Fibroblast of skin of left biceps (primary cell): ENCODE measurements around the gene MED13L.

ENCODE experiments used
- DNase-seq, 2 experiments: peaks; one replicate each; pipeline ENCODE4 v3.0.0-alpha.2; 2013; ENCODE audit warnings: low read depth in 2 of 2

MED13L gene

DNA sequence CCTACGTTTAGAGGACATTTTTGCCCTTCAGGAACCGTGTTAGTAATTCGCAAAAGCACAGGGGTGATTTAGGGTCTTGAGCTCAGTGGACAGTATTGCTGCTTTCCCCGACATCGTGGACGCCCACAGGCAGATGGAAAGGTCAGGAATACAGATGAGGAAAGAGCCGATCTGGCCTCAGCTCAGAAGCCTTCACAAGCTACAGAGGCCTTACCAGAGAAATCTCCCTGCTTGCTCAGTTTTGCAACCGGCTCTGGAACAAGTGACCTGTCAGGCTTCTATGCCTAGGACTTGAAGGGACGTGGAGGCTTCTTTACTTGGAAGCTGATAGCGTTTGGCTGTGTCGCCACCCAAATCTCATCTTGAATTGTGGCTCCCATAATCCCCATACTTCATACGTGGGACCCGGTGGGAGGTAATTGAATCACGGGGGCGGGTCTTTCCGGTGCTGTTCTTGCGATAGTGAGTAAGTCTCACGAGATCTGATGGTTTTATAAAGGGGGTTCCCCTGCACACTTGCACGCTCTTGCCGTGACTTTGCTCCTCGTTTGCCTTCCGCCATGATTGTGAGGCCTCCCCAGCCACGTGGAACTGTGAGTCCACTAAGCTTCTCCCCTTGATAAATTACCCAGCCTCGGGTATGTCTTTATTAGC lies 332.5 kb downstream of the MED13L start:
- DNase-seq, result no peak

DNA sequence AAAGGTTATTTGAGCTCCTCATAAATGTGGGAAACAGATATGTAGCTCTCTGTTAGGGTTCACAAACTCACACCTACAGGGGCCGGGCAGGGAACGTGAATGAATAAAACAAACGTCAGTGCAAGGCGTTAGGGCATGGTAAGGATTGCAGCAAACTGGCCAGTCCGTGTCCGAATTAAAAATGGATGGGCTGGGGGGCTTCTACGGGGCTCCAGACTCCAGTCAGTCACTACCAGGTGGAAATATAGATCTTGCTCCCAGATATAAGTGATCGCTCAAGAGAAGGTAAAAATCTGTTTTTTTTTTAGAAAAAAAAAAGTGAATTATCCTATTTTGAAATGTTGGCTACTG lies 333.1 kb downstream of the MED13L start:
- no peak for DNase-seq

DNA sequence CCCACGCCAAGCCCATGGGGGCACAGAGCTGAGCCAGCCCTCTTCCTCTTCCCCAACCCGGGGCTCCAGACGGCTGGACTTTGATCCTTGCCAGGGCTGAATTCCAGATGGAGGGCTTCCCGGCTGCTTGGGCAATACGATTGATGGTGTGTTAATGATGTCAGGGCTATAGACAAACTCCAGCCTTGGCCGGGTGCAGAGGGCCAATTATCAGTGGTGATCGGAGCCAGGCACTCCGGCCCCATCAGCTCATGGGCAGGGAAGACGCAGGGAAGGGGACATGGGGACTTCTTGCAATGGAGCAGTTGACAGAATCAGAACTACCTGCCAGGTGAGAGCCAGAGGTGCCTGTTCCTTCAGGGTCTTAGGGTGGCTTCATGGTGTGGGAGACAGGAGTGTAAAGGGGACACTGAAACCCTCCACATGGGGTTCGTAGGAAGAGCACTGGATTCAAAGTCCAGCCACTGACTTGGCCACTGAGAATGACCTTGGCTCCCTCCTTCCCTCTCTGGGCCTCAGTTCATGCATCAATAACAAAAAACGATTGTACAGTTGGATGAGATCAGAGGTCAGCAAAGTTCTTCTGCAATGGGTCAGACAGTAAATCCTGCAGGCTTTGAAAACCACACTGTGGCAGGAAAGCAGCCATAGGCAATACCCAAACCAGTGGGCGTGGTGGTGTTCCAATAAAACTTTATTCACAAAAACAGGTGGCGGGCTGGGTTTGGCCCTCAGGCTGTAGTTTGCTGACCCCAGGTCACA lies 333.7 kb downstream of the MED13L start:
- DNase-seq, result no peak

DNA sequence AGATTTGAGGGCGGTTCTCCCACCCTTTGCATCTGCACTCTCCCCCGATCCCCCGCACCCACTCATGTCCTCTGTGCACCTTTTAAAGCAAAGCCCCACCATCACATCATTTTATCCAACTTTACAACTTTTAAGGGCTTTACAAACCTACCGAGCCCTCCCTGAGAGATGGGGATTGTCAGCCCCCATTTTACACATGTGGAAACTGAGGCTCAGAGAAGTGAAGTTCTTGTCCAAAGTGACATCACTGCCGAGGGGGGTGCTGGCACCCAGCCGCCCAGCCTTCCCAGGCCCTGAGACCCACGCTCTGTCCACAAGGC lies 334.2 kb downstream of the MED13L start:
- no peak for DNase-seq

DNA sequence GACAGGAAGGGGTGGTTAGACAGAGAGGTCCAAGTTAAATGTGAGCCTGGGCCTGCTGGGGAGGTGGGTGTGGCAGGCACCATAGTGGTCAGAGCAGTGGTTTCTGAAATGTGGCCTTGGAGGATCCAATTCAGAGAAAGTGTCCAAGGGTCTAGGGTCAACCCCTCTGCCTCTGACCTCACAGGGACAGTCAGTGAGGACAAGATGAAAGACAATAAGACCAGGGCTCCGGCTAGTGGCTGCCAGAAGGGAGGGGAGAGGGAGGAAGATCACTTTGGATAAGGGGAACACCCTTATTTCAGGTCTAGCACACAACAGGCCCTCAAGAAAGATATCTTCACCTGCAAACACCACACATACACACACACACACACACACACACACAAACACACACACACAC lies 335.1 kb downstream of the MED13L start:
- DNase-seq, result no peak

DNA sequence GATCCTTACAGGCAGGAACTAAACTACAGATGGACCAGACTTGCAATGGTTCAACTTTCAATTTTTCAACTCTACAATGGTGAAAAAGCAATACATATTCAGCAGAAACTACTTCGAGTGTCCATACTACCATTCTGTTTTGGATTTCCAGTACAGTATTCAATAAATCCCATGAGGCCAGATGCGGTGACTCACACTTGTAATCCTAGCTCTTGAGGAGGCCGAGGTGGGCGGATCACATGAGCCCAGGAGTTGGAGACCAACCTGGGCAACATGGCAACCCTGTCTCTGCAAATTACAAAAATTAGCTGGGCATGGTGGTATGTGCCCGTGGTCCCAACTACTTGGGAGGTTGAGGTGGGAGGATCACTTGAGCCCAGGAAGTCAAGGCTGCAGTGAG lies 336.1 kb downstream of the MED13L start:
- no peak for DNase-seq

DNA sequence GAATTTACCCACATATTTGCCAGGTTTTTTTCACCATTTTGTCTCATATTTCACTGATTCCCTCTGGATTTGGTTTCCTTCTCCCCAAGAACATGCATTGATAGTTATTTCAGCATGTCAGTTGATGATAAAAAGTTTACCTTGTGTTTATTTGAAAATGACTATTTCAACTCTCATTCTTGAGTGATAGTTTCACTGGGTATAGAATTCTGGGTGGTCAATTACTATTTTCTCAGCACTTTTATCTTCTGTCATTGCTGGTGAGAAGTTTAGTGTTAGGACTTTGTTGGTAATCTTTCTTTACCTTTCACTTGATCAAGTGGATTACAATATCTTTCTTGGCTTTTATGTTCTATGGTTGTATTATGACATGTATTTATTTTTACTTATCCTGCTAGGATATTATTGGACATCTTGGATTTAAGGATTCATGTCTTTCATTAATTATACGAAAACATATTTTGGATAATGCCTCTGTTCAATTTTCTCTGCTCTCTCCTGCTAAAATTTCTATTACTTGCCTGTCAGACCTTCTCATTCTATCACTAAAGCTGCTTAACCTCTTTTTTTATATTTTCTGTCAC lies 338.6 kb downstream of the MED13L start:
- no peak for DNase-seq

DNA sequence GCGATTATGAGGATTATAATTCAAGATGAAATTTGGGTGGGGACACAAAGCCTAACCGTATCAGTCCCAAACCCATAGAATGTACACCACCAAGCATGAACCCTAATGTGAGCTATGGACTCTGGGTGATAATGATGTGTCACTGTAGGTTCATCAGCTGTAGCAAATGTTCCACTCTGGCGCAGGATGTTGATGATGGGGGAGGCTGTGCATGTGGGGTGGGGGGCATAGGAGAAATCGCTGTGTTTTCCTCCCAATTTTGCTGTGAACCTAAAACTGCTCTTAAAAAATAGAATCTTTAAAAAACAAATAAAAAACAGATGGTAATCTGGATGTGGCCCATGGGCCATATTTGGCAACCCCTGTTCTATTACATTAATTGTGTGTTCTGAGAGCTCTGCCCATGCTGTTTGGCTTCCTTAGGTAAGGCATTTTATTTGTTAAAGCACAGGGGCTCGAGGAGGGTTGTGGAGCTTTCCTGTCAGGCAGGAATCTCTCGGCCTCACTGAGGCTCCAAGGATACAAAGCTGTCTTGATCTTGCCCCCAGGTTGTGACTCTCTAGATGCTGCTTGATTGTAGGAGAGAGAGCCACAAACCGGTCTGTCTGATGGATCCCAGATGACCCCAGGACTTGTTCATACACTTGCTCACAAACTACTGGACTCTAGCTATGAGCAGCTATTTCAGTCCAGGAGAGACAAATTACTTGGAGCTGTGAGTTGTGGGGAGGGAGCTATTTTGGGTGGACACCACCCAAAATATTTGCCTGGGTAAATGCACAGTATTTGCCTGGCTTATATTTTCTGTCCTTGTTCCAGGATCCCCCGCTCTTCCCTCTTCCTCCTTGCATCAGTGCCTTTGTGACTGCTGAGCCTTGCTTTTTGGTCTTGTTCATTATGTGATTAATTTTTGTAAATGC lies 340.2 kb downstream of the MED13L start:
- DNase-seq, result no peak

DNA sequence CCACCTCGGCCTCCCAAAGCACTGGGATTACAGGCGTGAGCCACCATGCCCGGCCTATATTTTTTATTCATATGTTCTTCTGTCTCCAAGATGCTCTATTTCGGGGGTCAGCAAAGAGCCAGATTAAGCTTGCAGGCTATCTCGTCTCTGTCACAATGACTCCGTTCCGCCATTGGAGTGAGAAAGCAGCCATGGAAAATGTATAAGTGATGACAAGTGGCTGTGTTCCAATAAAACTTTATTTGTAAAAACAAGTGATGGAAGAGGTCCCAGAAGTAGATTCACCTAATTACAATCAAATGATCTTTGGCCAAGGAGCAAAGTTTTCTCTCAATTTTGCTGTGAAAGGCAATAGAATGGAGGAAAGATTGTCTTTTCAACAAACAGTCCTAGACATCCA lies 342.6 kb downstream of the MED13L start:
- DNase-seq, result no peak

DNA sequence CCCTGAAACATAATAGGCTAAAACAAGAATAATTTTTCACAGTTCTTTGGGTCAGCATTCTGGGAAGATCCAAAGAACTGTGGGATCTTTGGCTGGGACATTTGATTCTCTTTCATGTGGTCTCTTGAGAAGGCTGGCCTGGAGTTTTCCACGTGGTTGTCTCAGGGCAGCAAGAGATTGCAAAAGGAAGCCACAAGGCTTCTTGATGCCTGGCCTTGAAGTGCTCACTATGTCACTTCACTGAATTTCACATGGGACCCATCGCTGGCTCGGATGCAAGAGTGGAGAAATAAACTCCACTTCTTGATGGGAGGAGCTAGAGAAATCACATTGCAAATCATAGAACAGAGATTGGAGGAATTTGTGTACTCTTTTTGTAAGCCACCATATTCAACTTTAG lies 343.4 kb downstream of the MED13L start:
- DNase-seq, result no peak

DNA sequence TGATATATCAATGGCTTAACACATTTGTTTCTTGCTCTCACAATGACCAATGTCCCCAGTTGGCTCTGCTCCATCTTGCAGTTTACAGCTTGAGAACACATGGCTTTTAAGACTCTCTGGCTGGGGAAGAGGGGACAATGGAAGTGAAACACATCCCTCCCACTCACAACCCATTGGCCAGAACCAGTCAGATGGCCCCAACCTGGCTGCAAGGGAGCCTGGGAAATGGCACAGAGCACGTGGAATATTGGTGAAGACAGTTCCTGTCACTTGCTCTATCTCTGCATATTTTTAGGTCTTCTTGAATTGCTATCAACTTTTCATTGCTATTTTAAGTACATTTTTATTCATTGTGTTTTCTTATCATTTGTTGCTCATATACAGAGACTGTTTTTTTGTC lies 345.4 kb downstream of the MED13L start:
- DNase-seq, result no peak

DNA sequence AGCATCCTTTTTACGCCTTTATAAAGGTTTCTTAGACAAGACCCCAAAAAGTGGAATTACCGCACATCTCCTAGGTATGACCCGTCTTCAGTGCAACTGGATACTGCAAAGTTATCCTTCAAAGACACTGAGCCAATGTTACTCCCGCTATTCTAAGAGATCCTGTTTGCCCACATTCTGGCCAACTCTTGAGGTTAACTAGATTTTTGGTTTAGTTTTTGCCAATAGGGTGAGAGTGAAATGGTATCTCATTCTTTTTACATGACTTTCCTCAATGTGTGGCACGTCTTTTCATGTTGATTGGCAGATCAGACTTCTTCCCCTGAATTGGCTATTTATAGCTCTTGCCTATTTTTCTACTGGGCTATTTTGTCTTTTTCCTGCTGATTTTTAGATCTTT lies 347.2 kb downstream of the MED13L start:
- no peak for DNase-seq

DNA sequence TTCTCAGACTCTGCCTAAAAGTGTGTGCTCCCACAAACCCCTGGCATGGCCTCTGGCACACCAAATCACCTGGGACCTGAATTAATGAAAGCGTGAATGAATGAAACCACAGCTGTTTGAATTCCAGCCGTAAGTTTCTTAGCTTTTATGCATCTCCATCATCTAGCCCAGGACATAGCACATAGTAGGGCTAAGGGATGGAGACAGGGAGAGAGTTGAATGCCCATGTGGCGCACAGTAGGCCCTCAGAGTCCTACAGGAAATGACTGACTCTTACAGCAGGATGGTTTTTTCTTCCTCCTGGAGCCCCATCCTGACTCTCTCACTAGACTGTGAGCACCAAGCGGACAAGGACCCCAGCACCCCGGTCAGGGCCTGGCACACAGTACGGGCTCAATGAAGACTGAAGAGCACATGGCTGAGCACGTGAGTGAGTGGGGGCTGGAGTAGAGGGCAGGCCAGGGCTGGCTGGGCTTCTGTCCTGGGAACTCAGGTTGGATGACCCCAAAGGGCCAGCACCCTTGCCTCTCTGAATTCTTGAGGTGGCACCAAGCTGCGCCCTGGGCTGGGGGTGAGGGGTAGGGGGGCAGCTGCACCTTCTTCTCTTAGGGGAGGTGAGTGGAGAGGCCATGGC lies 351.3 kb downstream of the MED13L start:
- no peak for DNase-seq

DNA sequence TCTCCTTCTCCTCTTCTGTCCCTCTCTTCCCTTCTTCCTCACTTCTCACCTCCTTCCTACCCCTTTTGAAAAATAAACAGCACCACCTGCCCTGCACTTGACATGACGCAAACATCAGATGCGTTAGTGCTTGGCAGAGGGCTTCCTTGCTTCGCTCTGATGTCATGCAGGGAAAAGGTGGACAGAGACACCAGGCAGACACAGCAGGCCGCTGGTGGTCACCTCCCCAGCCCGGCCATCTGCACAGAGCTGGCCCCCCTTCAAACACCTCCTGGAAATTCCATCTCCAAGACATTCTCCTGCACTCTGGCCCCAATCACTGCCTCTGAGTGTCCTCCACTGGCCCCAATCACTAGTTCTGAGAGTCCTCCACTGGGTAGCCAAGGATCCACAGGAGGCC lies 353.6 kb downstream of the MED13L start:
- no peak for DNase-seq

DNA sequence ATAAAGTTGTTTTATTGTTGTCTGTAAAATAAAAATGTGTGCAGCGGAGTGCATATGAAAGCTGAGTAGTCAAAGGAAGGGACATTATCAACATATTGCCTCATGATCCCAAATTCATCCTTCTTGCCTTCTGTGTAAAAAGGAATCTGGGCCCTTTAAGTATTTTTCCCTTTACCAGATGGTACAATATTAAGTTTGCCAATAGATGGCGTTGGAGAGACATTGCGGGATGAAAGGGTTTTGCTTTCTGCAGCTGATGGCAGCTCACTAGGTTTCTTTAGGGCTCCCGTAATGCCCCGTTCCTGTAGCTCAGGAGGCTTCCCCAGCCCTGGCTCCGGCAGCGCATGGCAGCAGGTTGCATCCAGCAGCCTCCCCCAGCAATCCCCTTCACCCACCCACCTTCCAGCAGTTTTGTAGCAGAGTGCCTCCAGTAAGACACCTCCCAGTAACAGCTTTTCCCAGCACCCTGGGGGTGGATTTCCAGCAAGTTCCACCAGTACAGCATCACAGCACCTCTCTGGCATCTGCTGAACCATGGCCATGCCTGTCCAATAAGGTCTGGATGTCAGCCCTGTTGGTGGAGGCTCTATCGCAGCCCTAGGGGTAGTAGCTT lies 354.4 kb downstream of the MED13L start:
- DNase-seq, result no peak

DNA sequence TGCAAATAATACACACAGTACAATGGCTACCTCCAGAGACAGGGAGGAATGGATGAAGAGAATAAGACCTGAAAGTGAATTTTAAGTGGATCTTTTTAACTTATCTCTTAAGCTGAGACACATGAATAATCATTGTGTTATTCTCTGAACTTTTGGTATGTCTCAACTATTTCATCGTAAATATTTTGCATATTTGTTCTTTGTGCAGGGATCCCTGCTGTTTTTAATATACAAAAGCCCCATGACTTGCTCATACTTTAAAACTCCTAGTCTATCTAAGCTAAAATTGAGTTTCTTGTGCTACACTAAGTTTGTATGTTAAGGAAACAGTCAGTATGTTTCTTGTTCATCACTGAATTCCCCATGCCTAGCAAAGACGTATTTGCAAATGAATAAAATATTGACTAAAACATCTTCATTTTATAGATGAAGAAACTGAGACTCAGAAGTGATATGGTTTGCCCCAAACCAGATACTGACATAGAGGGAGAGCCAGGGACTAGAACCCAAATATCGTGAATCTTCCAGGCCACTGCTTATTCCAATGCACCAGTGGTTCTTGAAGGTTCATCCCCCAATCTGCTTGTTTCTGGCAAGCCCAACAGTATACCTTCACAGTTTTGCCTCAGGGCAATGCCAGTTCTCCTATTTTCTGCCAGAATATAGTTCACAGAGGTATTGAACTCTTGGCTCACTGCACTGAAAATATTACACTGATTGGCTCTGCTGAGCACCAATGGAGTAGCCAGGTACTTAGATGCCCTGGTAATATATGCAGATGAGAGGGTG lies 356.9 kb downstream of the MED13L start:
- peak; percentile 17 to 28 for DNase-seq

DNA sequence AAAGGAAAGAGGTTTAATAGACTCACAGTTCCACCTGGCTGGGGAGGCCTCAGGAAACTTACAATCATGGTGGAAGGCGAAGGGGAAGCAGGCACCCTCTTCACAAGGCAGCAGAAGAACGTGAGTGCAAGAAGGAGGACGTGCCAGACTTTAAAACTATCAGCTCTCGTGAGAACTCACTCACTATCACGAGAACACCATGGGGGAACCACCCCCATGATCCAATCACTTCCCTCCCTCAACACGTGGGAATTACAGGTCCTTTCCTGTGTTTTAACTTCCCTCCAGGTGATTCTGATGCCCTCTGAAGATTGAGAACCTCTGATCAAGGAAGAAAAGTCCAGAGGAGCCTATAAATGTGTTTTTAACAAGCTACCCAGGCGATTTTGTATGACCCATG lies 358.7 kb downstream of the MED13L start:
- DNase-seq, result no peak

DNA sequence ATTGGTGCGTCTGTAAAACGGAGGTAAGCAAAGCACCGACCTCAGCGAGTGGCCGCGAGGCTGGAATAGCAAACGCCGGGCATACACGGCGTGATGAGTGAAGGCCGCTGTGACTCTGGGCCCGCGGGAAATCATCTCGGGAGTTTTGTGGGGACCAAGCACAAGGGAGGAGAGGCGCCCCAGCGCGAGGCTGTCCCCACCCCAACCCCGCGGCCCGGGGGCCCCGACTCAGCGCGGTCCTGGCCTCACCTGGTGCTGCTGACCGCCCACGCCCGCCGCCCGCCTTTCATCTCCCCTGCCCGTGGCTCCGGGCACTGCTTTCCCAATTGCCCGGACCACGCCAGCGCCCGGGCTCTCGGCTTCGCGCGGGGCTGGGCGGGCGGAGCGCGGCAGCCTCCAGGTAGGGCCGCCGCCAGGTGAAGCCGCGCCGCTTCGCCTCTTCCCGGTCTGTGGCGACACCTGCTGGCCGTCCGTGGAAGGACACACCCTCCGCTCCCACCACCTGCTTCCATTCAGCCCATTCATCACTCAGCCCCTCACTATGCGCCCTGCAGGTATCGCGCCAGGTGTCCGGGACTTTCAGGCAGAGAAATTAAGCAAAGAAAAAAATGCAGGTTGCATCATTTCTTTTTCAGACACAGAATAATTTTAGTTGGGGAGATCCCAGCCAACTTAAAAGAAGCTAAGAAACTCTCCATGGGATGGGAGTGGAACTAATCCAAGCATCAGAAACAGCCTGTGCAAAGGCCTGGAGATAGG lies 360.4 kb downstream of the MED13L start:
- no peak for DNase-seq

DNA sequence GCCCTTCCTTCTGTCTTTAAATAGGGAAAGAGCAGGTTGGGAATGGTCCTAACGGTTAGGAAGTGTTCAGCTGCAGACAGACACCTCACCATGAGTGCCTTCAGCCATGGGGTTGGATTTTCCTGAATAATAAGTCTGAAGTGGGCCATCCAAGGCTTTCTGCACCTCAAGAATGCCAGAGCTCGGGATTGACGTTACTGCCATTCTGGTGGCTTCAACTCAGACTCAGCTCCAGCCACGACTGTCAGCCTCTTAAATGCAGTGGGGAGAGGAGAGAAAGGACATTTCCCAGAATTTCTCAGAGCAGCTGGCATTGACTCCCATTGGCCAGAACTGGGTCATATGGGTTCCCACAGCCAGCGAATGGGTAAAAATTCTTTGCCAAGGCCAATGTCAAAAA lies 363.4 kb downstream of the MED13L start:
- DNase-seq, result no peak

DNA sequence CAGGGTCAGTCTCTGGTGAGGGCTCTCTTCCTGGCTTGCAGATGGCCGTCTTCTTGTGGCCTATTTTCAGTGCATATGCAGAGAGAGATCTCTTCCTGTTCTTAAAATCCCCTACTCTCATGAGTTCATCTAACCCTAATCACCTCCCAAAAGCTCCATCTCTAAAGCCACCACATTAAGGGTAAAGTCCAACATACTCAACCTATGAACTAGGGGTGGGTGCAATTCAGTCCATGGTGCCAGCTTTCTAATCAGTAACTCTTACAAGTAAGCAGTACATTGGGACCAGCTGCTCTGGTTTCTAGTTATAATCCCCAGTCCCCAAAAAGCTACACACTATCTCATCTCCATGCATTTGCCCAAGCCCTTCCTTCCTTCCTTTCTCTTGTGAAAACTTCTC lies 365.1 kb downstream of the MED13L start:
- DNase-seq, result no peak
